K562 (cell line): ENCODE results near the gene IRAG1. TPM values are rescaled to one million over a fixed set of nuclear protein-coding genes. Genes with fewer than 3 reads are reported as not detected.
A peak's percentile ranks its signal among the peaks of the same experiment; 100 is the strongest.

ENCODE experiments used
- CBFA2T2 ChIP-seq: fragments of 450-650 bp; conservative IDR thresholded peaks from 2 replicates; pipeline ENCODE4 v1.6.1; 2017; ENCODE audit warnings: mild to moderate bottlenecking
- CBX1 ChIP-seq: sonication (generic); IDR thresholded peaks from 2 replicates; pipeline ENCODE4 v1.6.1; 2016; ENCODE audit warnings: antibody characterized with exemption, low read depth, mild to moderate bottlenecking
- HMGN3 ChIP-seq: IDR thresholded peaks from 2 replicates; pipeline ENCODE4 v1.6.1; 2011; ENCODE audit warnings: borderline replicate concordance, low read depth, mild to moderate bottlenecking, mixed read lengths, low read length; ENCODE audit not compliant: insufficient read length; ENCODE audit errors: extremely low read depth
- MAFK ChIP-seq: IDR thresholded peaks from 2 replicates; pipeline ENCODE4 v1.6.1; 2011; ENCODE audit warnings: low read length, improper control_type of control experiment
- NR4A1 ChIP-seq, 2 experiments: fragments of 250-450 bp in 1 of 2; fragments of 450-650 bp in 1 of 2; sonication (Bioruptor Pico) in 1 of 2; IDR thresholded peaks; 2 replicates each; pipeline versions ENCODE4 v1.4.0 to v1.6.1; 2016 to 2020; ENCODE audit warnings: mild to moderate bottlenecking in 2 of 2, missing compliant biosample characterization in 1 of 2, missing genetic modification characterization in 1 of 2, moderate library complexity in 1 of 2
- PRMT5 ChIP-seq: sonication (generic); formaldehyde crosslinking; IDR thresholded peaks from 2 replicates; pipeline ENCODE4 v1.5.0; 2020; ENCODE audit warnings: missing genetic modification reagents
- PTBP1 ChIP-seq: fragments of 200-400 bp; formaldehyde crosslinking; IDR thresholded peaks from 2 replicates; pipeline ENCODE4 v1.6.1; 2017; ENCODE audit warnings: low read depth, low read length
- PTRF ChIP-seq: fragments of 450-650 bp; IDR thresholded peaks from 2 replicates; pipeline ENCODE4 v1.6.1; 2016; ENCODE audit warnings: mild to moderate bottlenecking, missing genetic modification characterization, missing compliant biosample characterization
- RB1 ChIP-seq: fragments of 450-650 bp; IDR thresholded peaks from 2 replicates; pipeline ENCODE4 v1.6.1; 2017; ENCODE audit warnings: low read depth, mild to moderate bottlenecking
- ZNF444 ChIP-seq: fragments of 250-450 bp; sonication (Bioruptor Pico); IDR thresholded peaks from 2 replicates; pipeline ENCODE4 v1.4.0; 2020; ENCODE audit warnings: mild to moderate bottlenecking, moderate library complexity
- ZNF717 ChIP-seq: fragments of 250-450 bp; sonication (Bioruptor Pico); IDR thresholded peaks from 2 replicates; pipeline ENCODE4 v1.5.0; 2021
- ZNF77 ChIP-seq: fragments of 250-450 bp; sonication (Bioruptor Pico); IDR thresholded peaks from 2 replicates; pipeline ENCODE4 v1.5.0; 2020
- polyA plus RNA-seq, 8 experiments: library from polyadenylated mRNA; depleted of rRNA in 4 of 8; stranded (reverse) in 5 of 8; unstranded in 3 of 8; fragments of >200 nt; fragmentation: Nextera tagmentation in 2 of 8; fragmentation: Illumina TruSeq in 1 of 8; extraction: Ambion mirVana in 2 of 8; extraction: Trizol in 1 of 8; gene quantifications; 2 replicates each; pipeline versions ENCODE4 v1.2.1 to v1.2.3, GENCODE V29; 2011 to 2014; ENCODE audit warnings: inconsistent platforms in 1 of 8, missing spikeins in 1 of 8
- total RNA-seq, 7 experiments: library from RNA; depleted of rRNA in 6 of 7; stranded (reverse); fragments of >200 nt in 6 of 7; fragmentation: Illumina TruSeq in 2 of 7; extraction: Trizol in 2 of 7; gene quantifications; 2 replicates each; pipeline versions ENCODE4 v1.2.1 to v1.2.3, GENCODE V29; 2011 to 2021; ENCODE audit warnings: low replicate concordance in 1 of 7
- TF ChIP-seq, protein P1 (sequence below): IDR thresholded peaks from 2 replicates; pipeline ENCODE4 v1.6.1; 2016; ENCODE audit warnings: missing genetic modification characterization, missing compliant biosample characterization
- TF ChIP-seq, protein P2 (sequence below), 3 experiments: fragments of 200-800 bp in 1 of 3; fragments of 250-450 bp in 1 of 3; fragments of 450-650 bp in 1 of 3; sonication (Bioruptor Pico) in 1 of 3; sonication (Bioruptor generic) in 1 of 3; formaldehyde crosslinking in 1 of 3; IDR thresholded peaks; 2 replicates each; pipeline versions ENCODE4 v1.6.1 to v1.8.0; 2016 to 2022; ENCODE audit warnings: mild to moderate bottlenecking in 2 of 3, missing genetic modification characterization in 2 of 3, missing compliant biosample characterization in 1 of 3, moderate library complexity in 1 of 3
- TF ChIP-seq, protein P3 (sequence below), 3 experiments: fragments of 200-800 bp in 1 of 3; sonication (Bioruptor generic) in 1 of 3; sonication (generic) in 1 of 3; formaldehyde crosslinking in 1 of 3; IDR thresholded peaks; 2 replicates each; pipeline versions ENCODE4 v1.6.1 to v1.8.0; 2016 to 2022; ENCODE audit warnings: mild to moderate bottlenecking in 2 of 3, missing compliant biosample characterization in 2 of 3, missing genetic modification characterization in 2 of 3, missing genetic modification reagents in 1 of 3
- TF ChIP-seq, protein P4 (sequence below): fragments of 450-650 bp; IDR thresholded peaks from 2 replicates; pipeline ENCODE4 v1.6.1; 2017; ENCODE audit warnings: antibody characterized with exemption

Gene IRAG1
- total and polyA plus RNA-seq, 9 of the 15 experiments (the other 6 are each of a cell fraction or from before 2014, with no cell fraction given), result 0.01 to 0.22 (median 0.09) TPM; not detected in 1

DNA sequence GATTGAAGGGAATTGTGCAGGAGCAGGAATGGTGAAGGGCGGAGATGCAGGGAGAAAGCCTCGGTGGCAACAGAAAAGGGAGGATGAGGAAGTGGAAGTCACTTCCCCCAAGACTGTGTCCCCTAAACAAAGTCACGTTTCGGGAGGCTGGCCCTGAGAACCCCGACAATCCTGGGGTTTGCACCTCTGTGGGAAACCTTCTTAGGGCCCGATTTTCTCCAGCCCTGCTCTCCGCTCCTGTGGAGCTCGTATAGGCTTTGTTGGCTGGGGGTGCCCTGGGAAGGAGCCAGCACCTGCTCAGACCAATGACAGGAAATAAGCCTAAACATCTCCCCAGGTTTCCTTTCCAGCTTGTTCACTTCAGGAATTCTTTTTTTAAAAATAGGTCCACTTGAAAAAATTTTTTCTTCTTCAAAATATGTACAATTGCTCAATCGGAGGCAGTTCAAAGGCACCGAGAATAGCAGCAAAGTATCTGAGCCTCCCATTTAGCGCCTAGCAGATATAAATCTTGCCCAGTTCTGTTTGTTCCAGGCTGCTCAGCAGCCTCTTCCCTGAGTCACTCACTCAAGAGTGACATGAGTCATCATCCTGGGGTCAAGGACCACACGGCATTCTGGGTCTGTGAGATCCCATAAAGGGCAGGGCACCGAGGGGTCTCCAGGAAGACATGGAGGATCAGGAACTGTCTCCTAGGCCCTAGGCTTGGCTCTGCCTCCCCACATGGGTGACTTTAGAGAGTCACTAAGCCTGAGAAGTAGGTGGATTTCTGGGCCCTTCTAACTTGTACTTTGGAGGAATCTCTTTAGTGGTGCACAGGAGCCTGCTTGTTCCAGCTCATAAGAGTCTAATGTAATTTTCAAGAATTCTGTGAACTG is 34.0 kb downstream of the IRAG1 start (continued):
- no peak for TF ChIP-seq CBX1
- TF ChIP-seq, protein P1, sequence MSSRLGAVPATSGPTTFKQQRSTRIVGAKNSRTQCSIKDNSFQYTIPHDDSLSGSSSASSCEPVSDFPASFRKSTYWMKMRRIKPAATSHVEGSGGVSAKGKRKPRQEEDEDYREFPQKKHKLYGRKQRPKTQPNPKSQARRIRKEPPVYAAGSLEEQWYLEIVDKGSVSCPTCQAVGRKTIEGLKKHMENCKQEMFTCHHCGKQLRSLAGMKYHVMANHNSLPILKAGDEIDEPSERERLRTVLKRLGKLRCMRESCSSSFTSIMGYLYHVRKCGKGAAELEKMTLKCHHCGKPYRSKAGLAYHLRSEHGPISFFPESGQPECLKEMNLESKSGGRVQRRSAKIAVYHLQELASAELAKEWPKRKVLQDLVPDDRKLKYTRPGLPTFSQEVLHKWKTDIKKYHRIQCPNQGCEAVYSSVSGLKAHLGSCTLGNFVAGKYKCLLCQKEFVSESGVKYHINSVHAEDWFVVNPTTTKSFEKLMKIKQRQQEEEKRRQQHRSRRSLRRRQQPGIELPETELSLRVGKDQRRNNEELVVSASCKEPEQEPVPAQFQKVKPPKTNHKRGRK, result no peak
- TF ChIP-seq, protein P2, sequence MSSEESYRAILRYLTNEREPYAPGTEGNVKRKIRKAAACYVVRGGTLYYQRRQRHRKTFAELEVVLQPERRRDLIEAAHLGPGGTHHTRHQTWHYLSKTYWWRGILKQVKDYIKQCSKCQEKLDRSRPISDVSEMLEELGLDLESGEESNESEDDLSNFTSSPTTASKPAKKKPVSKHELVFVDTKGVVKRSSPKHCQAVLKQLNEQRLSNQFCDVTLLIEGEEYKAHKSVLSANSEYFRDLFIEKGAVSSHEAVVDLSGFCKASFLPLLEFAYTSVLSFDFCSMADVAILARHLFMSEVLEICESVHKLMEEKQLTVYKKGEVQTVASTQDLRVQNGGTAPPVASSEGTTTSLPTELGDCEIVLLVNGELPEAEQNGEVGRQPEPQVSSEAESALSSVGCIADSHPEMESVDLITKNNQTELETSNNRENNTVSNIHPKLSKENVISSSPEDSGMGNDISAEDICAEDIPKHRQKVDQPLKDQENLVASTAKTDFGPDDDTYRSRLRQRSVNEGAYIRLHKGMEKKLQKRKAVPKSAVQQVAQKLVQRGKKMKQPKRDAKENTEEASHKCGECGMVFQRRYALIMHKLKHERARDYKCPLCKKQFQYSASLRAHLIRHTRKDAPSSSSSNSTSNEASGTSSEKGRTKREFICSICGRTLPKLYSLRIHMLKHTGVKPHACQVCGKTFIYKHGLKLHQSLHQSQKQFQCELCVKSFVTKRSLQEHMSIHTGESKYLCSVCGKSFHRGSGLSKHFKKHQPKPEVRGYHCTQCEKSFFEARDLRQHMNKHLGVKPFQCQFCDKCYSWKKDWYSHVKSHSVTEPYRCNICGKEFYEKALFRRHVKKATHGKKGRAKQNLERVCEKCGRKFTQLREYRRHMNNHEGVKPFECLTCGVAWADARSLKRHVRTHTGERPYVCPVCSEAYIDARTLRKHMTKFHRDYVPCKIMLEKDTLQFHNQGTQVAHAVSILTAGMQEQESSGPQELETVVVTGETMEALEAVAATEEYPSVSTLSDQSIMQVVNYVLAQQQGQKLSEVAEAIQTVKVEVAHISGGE (CRISPR knock-in tag; IDR thresholded peaks at IDR 0.05), result peak in 1 of 3 experiments; percentile 80; a peak in 2 of 6 replicates
- no peak for TF ChIP-seq PRMT5 (CRISPR knock-in tag)
- TF ChIP-seq RB1, result no peak
- no peak for TF ChIP-seq ZNF717
- no peak for TF ChIP-seq ZNF444
- no peak for TF ChIP-seq NR4A1 (CRISPR knock-in tag; IDR thresholded peaks at IDR 0.05)
- peak; percentile 62; the same call in 1 of the 2 replicates for TF ChIP-seq NR4A1 (tag; IDR thresholded peaks at IDR 0.05)
- no peak for TF ChIP-seq ZNF77 (CRISPR knock-in tag)
- TF ChIP-seq, protein P3, sequence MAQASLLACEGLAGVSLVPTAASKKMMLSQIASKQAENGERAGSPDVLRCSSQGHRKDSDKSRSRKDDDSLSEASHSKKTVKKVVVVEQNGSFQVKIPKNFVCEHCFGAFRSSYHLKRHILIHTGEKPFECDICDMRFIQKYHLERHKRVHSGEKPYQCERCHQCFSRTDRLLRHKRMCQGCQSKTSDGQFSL (CRISPR knock-in tag; IDR thresholded peaks at IDR 0.05), result no peak
- TF ChIP-seq, protein P3 (tag; IDR thresholded peaks at IDR 0.05), result no peak; a peak in 1 of 4 replicates
- TF ChIP-seq, protein P4, sequence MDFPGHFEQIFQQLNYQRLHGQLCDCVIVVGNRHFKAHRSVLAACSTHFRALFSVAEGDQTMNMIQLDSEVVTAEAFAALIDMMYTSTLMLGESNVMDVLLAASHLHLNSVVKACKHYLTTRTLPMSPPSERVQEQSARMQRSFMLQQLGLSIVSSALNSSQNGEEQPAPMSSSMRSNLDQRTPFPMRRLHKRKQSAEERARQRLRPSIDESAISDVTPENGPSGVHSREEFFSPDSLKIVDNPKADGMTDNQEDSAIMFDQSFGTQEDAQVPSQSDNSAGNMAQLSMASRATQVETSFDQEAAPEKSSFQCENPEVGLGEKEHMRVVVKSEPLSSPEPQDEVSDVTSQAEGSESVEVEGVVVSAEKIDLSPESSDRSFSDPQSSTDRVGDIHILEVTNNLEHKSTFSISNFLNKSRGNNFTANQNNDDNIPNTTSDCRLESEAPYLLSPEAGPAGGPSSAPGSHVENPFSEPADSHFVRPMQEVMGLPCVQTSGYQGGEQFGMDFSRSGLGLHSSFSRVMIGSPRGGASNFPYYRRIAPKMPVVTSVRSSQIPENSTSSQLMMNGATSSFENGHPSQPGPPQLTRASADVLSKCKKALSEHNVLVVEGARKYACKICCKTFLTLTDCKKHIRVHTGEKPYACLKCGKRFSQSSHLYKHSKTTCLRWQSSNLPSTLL, result no peak
- TF ChIP-seq MAFK, result peak; percentile 56
- TF ChIP-seq HMGN3, result no peak
- no peak for TF ChIP-seq PTBP1
- peak; percentile 31; the same call in 1 of the 2 replicates for TF ChIP-seq CBFA2T2
- TF ChIP-seq PTRF (tag), result 0 out of 2 replicates have a peak, but pooled peaks have one; percentile 17
